GM19023 (cell line): ENCODE data around the gene CHTF8.

Experiments
- ATAC-seq: cut with Tn5 transposase; IDR thresholded peaks from one replicate; pipeline ENCODE4 v1.9.1; 2021; ENCODE audit warnings: mild to moderate bottlenecking, moderate library complexity; ENCODE audit not compliant: unreplicated experiment

CHTF8 gene

DNA sequence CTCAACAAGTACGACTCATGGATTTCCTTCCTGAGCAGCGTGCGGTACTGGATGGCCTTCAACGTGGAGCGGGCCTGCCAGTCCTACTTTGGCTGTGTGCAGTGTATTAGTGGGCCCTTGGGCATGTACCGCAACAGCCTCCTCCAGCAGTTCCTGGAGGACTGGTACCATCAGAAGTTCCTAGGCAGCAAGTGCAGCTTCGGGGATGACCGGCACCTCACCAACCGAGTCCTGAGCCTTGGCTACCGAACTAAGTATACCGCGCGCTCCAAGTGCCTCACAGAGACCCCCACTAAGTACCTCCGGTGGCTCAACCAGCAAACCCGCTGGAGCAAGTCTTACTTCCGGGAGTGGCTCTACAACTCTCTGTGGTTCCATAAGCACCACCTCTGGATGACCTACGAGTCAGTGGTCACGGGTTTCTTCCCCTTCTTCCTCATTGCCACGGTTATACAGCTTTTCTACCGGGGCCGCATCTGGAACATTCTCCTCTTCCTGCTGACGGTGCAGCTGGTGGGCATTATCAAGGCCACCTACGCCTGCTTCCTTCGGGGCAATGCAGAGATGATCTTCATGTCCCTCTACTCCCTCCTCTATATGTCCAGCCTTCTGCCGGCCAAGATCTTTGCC lies 17.9 kb downstream of the CHTF8 start:
- ATAC-seq: no peak

DNA sequence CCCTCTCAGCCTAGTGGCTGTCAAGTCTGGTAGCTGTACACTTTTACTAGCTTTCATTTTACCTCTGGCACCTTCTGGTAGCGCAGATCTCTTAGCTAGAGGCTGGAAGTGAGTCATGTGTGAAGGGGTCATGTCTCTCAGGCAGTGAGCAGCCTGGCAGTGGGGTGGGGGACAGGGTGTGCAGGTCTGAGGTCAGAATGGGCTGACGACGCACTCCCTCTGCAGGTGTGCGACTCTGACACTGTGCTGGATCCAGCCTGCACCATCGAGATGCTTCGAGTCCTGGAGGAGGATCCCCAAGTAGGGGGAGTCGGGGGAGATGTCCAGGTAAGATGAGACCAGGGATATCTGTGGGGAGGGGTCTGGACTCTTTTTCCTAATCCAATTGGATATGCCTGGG lies 19.2 kb downstream of the CHTF8 start:
- no peak for ATAC-seq

DNA sequence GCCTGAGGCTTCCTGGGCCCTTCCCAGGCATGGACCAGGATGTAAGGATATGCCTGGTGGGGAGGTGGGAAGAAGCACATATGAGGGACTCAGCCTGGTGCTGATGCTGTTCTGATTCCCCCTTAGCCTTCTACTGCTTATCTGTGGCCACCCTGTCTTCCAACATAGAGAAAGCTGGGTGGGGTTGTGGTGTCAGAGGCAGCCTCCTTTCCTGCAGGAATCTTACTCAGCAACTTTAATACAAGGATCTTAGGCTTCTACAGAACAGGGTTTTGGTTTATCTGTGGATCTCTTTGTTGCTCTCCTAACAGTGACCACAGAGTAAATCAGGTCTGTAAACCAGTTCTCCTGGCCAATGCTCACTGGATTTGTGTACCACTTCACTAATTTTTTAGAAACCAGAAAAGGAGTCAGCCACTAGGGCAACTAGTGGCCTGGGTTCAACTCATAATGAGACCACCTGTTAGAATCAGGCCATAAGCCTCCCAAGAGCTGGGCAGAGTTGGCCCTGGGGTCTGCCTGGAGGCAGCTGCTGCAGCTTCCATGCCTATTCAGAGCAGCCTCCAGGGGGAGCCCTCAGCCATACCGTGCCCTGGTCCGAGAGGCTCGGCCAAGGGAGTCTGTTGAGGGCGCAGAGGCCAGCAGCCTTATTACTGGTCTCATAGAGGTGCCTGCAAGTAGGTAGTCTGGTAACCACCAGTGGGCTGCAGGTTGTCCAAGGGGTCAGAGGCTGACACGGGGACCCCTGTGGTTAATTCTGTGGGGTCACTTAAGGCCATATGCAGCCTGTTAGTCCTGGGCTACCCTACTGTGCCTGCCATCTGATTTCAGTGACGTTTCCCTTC lies 19.9 kb downstream of the CHTF8 start:
- no peak for ATAC-seq

DNA sequence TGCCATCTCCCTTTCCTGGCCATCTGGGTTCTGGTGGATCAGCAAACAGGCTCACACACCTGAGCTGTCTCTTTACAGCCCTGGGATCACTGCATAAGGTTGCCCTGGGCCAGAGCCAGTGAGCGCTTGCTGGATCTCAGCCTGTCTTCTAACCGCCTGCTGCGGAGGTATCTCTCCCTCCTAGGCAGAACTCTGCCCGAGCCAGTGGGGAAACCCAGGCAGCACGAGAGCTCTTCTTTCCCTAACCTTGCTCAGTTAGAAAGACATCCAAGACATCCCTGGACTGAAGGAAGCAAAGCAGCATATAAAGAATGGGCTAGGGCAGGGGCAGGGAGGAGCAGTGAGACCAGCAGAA lies 20.5 kb downstream of the CHTF8 start:
- no peak for ATAC-seq

DNA sequence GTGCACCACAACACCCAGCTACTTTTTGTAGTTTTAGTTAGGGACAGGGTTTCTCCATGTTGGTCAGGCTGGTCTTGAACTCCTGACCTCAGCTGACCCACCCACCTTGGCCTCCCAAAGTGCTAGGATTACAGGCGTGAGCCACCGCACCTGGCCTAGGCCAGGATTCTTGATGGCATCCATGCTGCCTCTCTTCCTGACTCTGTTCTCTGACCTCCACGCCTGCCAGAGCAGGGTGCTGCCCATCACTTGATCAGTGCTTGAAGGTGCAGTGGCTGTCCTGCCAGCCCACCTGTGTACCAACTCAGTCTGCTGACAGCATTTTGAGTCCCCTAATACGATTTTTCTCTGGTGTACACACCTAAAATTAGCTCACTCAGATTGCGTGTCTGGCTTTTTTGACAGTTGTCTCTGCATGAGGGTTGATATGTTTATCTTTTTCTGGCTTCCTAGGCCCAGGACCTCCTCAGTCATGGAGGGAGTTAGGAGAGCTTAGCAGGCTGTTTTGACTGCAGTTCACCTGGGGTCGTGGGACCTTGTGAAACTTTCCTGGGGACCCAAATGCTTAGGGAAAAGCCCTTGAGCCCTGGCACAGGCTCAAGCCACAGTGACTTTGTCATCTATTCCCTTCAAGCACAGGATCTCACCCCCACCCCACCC lies 21.0 kb downstream of the CHTF8 start:
- no peak for ATAC-seq

DNA sequence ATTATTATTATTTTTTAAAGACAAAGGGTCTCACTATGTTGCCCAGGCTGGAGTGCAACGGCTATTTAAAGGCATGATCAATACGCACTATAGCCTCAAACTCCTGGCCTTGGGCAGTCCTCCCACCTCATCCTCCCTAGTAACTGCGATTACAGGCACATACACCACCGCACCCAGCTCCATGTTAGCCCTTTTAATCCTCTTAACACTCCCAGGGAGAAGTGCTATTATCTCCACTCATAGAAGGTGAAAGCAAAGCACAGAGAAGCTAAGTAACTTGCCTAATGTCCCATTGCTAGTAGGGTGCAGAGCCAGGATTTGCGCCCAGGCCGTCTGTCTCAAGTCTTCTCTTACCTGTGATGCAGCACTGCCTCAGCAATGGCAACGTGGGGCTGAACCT lies 22.0 kb downstream of the CHTF8 start:
- no peak for ATAC-seq

DNA sequence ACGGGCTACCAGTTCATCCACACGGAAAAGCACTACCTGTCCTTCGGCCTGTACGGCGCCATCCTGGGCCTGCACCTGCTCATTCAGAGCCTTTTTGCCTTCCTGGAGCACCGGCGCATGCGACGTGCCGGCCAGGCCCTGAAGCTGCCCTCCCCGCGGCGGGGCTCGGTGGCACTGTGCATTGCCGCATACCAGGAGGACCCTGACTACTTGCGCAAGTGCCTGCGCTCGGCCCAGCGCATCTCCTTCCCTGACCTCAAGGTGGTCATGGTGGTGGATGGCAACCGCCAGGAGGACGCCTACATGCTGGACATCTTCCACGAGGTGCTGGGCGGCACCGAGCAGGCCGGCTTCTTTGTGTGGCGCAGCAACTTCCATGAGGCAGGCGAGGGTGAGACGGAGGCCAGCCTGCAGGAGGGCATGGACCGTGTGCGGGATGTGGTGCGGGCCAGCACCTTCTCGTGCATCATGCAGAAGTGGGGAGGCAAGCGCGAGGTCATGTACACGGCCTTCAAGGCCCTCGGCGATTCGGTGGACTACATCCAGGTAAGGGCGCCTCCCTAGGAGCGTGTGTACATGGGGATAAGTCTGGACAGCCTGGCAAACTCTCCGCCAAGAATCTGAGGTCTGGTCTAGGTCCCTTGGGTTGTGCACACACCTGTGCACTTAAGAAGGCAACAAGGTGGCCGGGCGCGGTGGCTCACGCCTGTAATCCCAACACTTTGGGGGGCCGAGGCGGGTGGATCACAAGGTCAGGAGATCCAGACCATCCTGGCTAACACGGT lies 22.7 kb downstream of the CHTF8 start:
- no peak for ATAC-seq

DNA sequence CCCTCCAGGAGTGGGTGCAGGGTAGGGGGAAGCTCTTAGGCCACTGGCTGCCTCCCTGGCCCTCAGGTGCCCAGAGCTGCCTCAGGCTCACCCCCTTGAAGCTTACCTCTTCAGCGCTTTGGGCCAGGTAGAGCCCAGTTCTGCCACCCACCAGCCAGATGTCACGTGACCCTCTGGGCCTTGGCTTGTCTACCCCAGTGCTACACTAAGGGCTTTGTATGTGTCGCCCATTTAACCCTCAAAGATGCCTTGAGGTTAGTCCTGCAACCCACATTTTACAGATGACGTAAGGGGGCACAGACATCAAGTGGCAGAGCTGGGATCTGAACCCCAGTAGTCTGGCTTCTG lies 23.5 kb downstream of the CHTF8 start:
- ATAC-seq: no peak

DNA sequence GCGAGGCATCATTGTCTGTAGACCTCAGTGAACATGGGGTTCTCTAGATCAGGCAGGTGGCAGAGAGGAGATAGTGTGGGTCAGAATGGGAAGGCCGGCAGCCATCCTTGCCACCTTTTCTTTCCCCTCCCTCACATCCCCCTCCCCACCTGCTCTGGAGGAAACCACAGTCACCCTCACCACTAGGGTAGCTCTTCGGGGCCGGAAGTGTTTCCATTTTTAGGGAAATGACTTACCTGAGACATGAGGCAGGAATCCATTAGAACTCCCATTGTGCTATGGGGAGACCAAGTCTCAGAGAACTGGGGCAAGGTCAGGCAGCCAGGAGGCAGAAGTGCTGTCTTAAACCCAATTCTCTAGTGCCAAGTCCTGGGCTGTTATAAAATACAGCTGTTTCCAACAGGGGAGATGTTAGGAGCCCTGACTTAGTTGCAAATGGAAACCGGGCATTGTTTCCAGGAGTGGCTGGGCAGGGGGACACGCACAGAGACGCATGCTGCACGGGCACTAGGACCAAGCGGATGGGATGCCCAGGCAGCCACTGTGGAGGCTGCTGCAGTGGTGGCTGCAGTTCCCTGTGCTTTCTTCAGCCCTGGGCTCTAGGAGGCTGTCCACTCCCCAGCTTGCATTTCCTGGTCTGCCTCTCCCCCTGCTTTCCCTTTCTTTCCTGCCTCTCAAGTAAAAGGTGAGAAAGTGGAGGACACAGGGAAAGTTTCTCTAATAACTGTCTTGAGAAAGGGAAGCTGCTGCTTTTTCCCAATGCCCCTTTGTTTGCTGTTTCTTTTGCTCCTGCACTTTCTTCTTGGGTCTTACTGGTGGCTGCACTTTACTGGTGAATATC lies 24.1 kb downstream of the CHTF8 start:
- no peak for ATAC-seq

DNA sequence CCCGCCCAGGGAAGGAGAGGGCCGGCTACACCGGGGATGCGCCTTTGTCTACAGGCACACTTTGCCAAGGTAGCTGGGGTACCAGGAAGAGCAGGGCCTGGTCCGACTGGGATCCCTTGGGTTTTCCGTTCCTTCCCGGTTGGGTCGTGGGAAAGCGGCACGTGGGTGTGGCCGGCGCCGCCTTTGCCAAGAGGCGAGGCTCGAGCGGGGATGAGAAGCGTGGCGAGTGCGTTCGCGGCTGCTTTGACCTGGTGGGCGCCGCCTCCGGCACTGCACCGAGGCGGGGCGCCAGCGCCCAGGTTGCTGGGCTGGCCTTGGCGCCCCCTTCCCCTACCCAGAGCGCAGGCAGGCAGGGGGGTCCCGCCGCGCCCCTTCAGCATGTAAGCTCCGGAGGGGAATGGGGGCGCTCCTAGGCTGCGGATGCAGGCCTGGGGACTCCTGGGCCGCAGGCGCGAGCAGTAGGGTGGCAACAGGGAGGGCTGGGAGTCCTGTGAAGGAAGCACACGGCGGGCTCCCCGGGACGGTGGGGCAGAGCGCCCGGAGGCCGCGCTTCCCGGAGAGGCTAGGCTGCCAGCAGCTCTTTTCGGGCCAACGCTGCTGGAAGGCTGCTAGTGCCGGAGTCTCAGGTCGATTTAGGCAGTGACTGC lies 24.9 kb downstream of the CHTF8 start:
- ATAC-seq: no peak

DNA sequence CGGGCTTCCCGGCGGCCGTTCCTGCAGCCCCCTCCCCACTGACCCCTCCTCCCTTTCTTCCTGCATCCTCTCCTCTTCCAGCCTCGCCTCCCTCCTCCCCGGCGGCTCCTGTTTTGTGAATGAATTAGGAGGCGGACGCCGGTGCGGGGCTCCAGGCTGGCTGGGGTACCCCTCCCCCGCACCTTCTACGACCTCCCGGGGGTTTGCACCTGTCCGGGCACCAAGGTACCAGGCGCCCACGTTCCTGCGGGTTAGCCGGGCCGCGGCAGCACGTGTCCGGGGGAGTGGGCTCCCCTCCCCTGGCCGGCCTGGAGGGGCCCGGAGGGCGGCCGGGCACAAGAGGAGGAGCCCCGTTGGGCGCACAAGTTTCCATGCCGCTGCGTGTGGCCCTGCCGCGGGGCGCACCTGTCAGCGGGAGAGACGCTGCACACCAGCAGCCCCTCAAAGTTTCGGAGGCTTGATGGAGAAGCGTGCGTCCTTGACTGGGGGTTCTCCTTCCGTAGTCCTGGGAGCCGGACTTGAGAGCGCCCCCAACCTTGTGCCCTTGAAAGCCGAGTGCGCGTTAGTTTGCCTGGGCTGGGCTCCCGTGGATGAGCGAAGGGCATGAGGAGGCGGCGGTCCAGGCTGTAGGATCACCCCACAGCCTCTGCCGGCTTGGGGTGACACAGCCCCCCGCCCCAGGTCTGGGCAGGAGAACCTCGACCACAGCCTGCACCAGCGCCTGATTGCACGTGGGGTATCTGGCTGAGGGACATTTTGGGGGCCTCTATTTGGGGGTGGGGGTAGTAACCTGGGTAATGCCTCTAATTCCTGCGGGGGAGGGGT lies 25.7 kb downstream of the CHTF8 start:
- no peak for ATAC-seq

DNA sequence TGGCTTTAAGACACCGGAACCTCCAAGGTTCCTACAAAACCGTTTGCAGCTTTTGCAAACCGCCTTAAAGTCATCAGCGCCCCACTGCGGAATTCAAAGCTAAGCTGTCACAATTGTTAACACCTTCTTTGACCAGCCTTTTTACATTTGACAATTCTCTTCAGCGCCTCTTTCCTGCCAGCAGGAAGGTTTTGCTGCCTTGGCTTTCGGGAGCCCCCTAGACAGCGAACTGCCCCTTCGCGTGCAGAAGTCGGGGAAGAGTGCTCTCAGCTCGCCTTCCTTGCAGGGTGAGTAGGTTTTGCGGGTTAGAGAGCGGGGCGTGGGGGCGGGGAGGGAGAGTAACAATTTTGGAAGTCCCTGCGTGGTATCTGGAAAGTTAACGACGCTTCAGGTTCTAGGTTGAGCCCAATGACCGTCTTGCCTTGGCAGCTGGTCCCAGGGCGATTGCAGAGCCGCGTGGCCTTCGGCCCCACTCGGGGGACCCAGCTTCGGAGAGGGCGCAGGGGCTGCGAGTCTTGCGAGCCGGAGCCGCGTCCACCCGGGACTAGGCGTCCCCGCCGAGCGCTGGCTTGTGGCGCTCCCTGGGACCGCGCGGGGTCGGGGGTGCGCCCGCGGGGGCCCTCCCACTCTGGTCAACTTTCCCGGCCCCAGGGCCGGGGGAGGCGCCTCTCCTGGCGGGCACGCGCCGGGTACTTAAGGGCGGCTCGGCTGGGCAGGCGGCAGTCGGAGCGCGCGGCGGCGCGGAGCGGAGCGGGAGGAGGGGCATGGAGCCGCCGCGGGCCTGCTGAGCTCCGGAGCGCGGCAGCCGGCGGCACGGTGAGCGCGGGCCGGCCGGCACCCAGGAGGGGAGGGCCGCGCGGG lies 26.7 kb downstream of the CHTF8 start, which contains the start of gene HAS3:
HAS3 (plus strand) TSS at position 153 of the 861 bp plus-strand sequence. CDS start 3,743 bp downstream, outside the sequence.
- no peak for ATAC-seq

DNA sequence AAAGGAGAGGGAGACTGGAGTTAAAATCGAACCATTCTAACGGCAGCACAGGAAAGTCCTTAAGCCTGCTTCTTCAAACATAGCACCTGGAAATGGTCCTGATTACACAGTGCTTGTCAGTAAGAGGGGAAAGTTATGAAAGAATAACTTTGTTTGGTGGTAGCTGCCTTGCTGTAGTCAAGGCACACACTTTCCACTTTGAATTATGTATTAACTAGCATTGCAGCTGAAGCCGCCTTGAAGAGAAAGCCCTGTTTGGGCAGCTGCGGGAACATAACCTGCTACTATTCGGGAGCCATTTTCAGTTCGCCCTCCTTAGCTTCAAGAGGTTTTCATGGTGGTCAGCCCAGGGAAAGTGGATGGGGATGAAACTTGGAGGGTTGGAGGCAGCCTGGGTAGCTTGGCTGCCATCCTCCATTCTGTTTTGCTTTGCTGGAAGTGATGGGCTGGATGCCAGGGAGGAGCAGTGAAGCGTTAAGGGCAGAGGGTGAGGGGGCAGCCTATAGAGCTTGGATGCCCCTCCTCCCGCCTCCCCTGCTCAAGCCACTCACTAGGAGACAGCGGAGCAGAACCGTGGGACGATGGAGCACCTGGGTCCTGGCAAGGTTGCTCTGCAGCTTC lies 32.2 kb downstream of the CHTF8 start:
- no peak for ATAC-seq

DNA sequence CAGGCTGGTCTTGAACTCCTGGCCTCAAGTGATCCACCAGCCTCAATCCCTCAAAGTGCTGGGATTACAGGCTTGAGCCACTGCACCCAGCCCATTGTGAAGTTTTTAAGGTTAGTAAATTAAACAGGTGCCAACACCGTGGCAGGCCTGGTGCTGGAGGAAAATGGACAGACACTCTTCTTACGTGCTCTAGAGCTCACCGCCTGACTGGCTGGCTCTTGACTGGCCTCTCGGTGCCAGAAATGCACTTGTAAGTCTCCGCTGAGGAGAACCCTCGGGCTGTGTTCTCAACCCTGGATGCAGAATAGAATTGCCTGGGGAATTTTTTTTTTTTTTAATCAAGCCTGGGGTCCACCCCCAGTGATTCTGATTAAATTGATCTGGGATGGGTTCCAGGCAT lies 37.2 kb downstream of the CHTF8 start:
- ATAC-seq: no peak

DNA sequence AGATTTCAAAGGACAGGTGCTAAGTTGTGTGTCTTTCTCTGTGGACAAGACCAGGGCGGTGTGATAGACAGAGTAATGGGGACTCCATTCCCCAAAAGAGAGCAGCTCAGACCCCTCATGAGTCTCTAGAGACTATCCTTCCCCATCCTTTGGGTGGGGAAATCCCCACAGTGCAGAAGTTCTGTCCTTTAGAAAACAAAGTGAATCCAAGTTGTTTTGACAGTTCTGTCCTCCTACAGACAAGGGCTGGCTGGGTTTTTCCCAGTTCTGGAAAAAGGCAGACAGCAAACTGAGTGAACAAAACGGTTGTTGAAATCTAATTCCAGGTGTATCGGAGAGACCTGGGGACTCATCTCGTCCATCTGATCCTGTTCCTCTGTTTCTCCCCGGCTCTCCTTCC lies 37.9 kb downstream of the CHTF8 start:
- no peak for ATAC-seq

DNA sequence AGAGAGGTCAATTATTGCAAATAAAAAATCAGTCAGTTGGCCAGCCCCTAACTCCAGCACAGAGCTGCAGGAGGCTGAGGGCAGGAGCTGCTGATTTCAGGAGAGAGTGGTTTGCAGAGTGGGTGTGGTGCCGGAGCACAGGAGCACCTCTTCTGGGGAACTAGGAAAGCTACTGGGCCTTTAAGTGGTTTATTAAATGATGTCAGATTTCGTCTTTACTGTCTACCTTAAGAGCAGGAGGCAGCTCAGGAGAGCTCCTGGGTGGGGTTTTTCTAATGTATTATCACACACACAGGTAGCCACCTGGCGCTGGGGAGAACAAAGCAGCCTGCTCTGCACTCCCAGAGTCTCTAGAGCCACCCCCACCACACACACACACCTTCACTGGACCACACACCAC lies 38.4 kb downstream of the CHTF8 start:
- no peak for ATAC-seq

DNA sequence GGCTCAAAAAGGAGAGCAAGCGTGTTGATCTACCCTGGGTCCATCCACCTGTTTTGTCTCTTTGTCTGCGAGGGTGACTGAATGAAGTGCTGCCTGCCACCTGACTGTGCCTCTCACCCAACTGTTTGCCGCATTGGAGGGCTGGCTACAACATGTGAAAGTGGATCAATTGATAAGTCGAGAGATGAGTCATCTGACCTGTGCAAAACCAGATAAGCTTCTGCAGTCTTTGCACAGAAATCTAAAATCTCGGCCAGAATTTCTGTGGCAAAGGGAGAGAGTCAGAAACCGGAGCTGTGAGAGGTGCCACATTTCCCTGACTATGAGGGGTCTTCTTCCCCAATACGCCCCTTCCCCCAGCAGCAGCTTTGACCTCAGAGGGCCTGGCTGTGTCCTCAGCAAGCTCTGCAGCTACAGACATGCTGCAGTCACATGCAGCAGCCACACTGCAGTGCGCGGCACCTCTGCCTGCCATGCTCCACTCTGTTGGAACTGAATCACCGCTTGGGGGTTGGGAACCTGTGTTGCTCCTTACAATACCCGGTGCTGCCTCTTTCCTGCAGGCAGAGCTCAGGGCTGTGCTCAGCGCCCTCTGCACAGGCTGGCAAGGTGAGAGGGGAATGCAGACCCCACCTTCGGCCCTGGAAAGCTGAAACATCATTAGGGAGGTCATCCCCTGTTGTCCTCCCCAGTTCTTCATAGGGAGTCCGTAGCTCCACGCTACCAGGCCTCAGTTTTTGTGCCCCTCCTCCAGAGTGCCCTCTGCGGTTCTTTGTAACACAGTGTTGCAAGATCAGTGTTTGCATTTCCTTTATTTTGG lies 43.1 kb downstream of the CHTF8 start:
- no peak for ATAC-seq
